Stromal cell of bone marrow (primary cell): ENCODE results near the gene YTHDF2.
"Not testable (repeated sequence)": the region's sequence is repeated elsewhere in the genome, so short reads cannot be mapped to it uniquely, and the experiment has no call there.

Source experiments
- DNase-seq: peaks from one replicate; pipeline ENCODE4 v3.0.0-alpha.2; 2012; ENCODE audit warnings: low read depth

YTHDF2 gene

GRCh38 chr1:28736450-28737306, at the start of gene YTHDF2:
Gene YTHDF2 (plus strand): TSS chr1:28736940. CDS start chr1:28737121, 181 bp downstream.
- peak; percentile 95 for DNase-seq

GRCh38 chr1:28691627-28692026, 45.1 kb upstream of the YTHDF2 start:
- DNase-seq = not testable (repeated sequence)

- no peak for DNase-seq
These were observed 33.1 kb upstream of the YTHDF2 start for GRCh38 chr1:28703629-28704028.

- DNase-seq = no peak
These were observed 20.4 kb upstream of the YTHDF2 start for GRCh38 chr1:28716336-28716735.

- DNase-seq = no peak
These were observed 18.6 kb upstream of the YTHDF2 start for GRCh38 chr1:28718166-28718565.

GRCh38 chr1:28718586-28719331, 18.0 kb upstream of the YTHDF2 start:
- DNase-seq = peak; percentile 62

GRCh38 chr1:28719332-28719619, 17.5 kb upstream of the YTHDF2 start:
- DNase-seq = no peak

GRCh38 chr1:28720376-28720775, 16.4 kb upstream of the YTHDF2 start:
- no peak for DNase-seq

GRCh38 chr1:28721927-28722326, 14.8 kb upstream of the YTHDF2 start:
- DNase-seq = not testable (repeated sequence)

- DNase-seq = not testable (repeated sequence)
These were observed 11.4 kb upstream of the YTHDF2 start for GRCh38 chr1:28725365-28725764.

- no peak for DNase-seq
These were observed 735 bp upstream of the YTHDF2 start for GRCh38 chr1:28735961-28736449.

GRCh38 chr1:28737307-28738132, 780 bp downstream of the YTHDF2 start:
- DNase-seq = no peak

- no peak for DNase-seq
These were observed 3.4 kb downstream of the YTHDF2 start for GRCh38 chr1:28740118-28740517.

GRCh38 chr1:28744184-28744583, 7.4 kb downstream of the YTHDF2 start:
- no peak for DNase-seq

GRCh38 chr1:28745653-28746173, 9.0 kb downstream of the YTHDF2 start:
- no peak for DNase-seq

- DNase-seq = no peak
These were observed 13.6 kb downstream of the YTHDF2 start for GRCh38 chr1:28750330-28750729.

GRCh38 chr1:28750771-28751294, 14.1 kb downstream of the YTHDF2 start:
- DNase-seq = not testable (repeated sequence)

GRCh38 chr1:28751315-28752060, 14.7 kb downstream of the YTHDF2 start:
- no peak for DNase-seq

- DNase-seq = no peak
These were observed 19.0 kb downstream of the YTHDF2 start for GRCh38 chr1:28755701-28756100.

GRCh38 chr1:28756846-28757245, 20.1 kb downstream of the YTHDF2 start:
- no peak for DNase-seq

GRCh38 chr1:28758420-28758819, 21.7 kb downstream of the YTHDF2 start:
- DNase-seq = no peak
